ENCODE results near the gene ATP10A. TPM values are rescaled to one million over a fixed set of nuclear protein-coding genes. Genes with fewer than 3 reads are reported as not detected.

ATP10A gene
- total RNA-seq, 2 experiments from 2014 or later, result 0.06 TPM; not detected in 1

- DNase-seq (ENCODE audit: low spot score), result no peak
- Histone ChIP-seq H3K27ac (ENCODE audit: low read depth, low read length, poor library complexity, severe bottlenecking) (no peak overlapping the region), H3K4me3 (ENCODE audit: low read depth, low read length, poor library complexity, severe bottlenecking) (no peak overlapping the region), H3K36me3 (ENCODE audit: insufficient read depth, low read length) (no peaks in the 10 kb centered on the region), H2AFZ (ENCODE audit: low read length) (no peak overlapping the region), H3K9me2 (ENCODE audit: insufficient read depth, low read length) (no peaks in the 10 kb centered on the region), H3K9me3 (ENCODE audit: low read length) (no peaks in the 10 kb centered on the region), H3K4me1 (ENCODE audit: insufficient read depth, low read length, poor library complexity, severe bottlenecking) (peaks cover 11% of the 10 kb centered on the region), H3K79me2 (ENCODE audit: insufficient read depth, low read depth, low read length) (no peaks in the 10 kb centered on the region), H4K20me1 (ENCODE audit: insufficient read depth, low read length) (no peaks in the 10 kb centered on the region), H3K4me2 (ENCODE audit: low read length) (no peak overlapping the region)
- ChIA-PET POLR2A (no interaction called here), CTCF (ENCODE audit: unreplicated experiment) (no interaction called here)
- intact Hi-C loops (cut with micrococcal nuclease; ENCODE audit: unreplicated experiment), result no loop called here
- BruUV-seq (replicated peaks), result no TSS peak
- TF ChIP-seq EZH2phosphoT487 (IDR thresholded peaks at IDR 0.05; ENCODE audit: borderline replicate concordance, low read depth, low read length), result no peak
- TF ChIP-seq CTCF (conservative IDR thresholded peaks at IDR 0.05; ENCODE audit: low read length), result no peak
Observed at GRCh38 chr15:25863968-25864580, 947 bp upstream of the ATP10A start.

- H2AFZ ChIP-seq (ENCODE audit: low read length), result no peak overlapping the region
- no TSS peak for BruUV-seq (replicated peaks)
- CTCF ChIA-PET (ENCODE audit: unreplicated experiment), result no interaction called here
- H3K79me2 ChIP-seq (ENCODE audit: insufficient read depth, low read depth, low read length), result no peaks in the 10 kb centered on the region
- no peak overlapping the region for H3K4me2 ChIP-seq (ENCODE audit: low read length)
- intact Hi-C loops (cut with micrococcal nuclease; ENCODE audit: unreplicated experiment), result no loop called here
- no peaks in the 10 kb centered on the region for H3K36me3 ChIP-seq (ENCODE audit: insufficient read depth, low read length)
- DNase-seq (ENCODE audit: low spot score), result no peak
- no peaks in the 10 kb centered on the region for H4K20me1 ChIP-seq (ENCODE audit: insufficient read depth, low read length)
- H3K4me1 ChIP-seq (ENCODE audit: insufficient read depth, low read length, poor library complexity, severe bottlenecking), result peaks cover 11% of the 10 kb centered on the region
- no peak for TF ChIP-seq CTCF (conservative IDR thresholded peaks at IDR 0.05; ENCODE audit: low read length)
- no peak for TF ChIP-seq EZH2phosphoT487 (IDR thresholded peaks at IDR 0.05; ENCODE audit: borderline replicate concordance, low read depth, low read length)
- no peak overlapping the region for H3K27ac ChIP-seq (ENCODE audit: low read depth, low read length, poor library complexity, severe bottlenecking)
- H3K9me2 ChIP-seq (ENCODE audit: insufficient read depth, low read length), result no peaks in the 10 kb centered on the region
- no peak overlapping the region for H3K4me3 ChIP-seq (ENCODE audit: low read depth, low read length, poor library complexity, severe bottlenecking)
- POLR2A ChIA-PET, result no interaction called here
- H3K9me3 ChIP-seq (ENCODE audit: low read length), result no peaks in the 10 kb centered on the region
Observed at GRCh38 chr15:25862472-25863110, 536 bp downstream of the ATP10A start.

- POLR2A ChIA-PET, result no interaction called here
Observed at GRCh38 chr15:25862071-25862471, 1.1 kb downstream of the ATP10A start.

More at GRCh38 chr15:25862071-25862471, 1.1 kb downstream of the ATP10A start:
- Histone ChIP-seq H4K20me1 (ENCODE audit: insufficient read depth, low read length) (no peaks in the 10 kb centered on the region), H3K4me3 (ENCODE audit: low read depth, low read length, poor library complexity, severe bottlenecking) (no peak overlapping the region), H3K9me2 (ENCODE audit: insufficient read depth, low read length) (no peaks in the 10 kb centered on the region), H3K9me3 (ENCODE audit: low read length) (no peaks in the 10 kb centered on the region), H3K27ac (ENCODE audit: low read depth, low read length, poor library complexity, severe bottlenecking) (no peak overlapping the region), H3K4me2 (ENCODE audit: low read length) (no peak overlapping the region), H3K79me2 (ENCODE audit: insufficient read depth, low read depth, low read length) (no peaks in the 10 kb centered on the region), H3K36me3 (ENCODE audit: insufficient read depth, low read length) (no peaks in the 10 kb centered on the region), H3K4me1 (ENCODE audit: insufficient read depth, low read length, poor library complexity, severe bottlenecking) (peaks cover 11% of the 10 kb centered on the region), H2AFZ (ENCODE audit: low read length) (no peak overlapping the region)
- no TSS peak for BruUV-seq (replicated peaks)
- no peak for TF ChIP-seq CTCF (conservative IDR thresholded peaks at IDR 0.05; ENCODE audit: low read length)
- TF ChIP-seq EZH2phosphoT487 (IDR thresholded peaks at IDR 0.05; ENCODE audit: borderline replicate concordance, low read depth, low read length), result no peak
- intact Hi-C loops (cut with micrococcal nuclease; ENCODE audit: unreplicated experiment), result no loop called here
- CTCF ChIA-PET (ENCODE audit: unreplicated experiment), result no interaction called here
- no peak for DNase-seq (ENCODE audit: low spot score)
